Naive thymus-derived CD4-positive, alpha-beta T cell (primary cell): Measurements from ENCODE around the gene ACR. TPM values are rescaled to one million over a fixed set of nuclear protein-coding genes. Genes with fewer than 3 reads are reported as not detected.

Source experiments
- ATAC-seq: fragments of 150-1000 bp; cut with Tn5 transposase; 2 replicates; pipeline ENCODE4 v1.10.0; 2021; ENCODE audit warnings: mild to moderate bottlenecking, moderate library complexity
- CTCF ChIA-PET: fragments of 350-600 bp; sonication (Branson Sonifier 250); formaldehyde crosslinking; loops from one replicate; lab custom pipeline; 2021; ENCODE audit warnings: antibody characterized with exemption; lab: Charles Lee
- POLR2A ChIA-PET: fragments of 350-600 bp; sonication (Branson Sonifier 250); formaldehyde crosslinking; loops from one replicate; lab custom pipeline; 2021; ENCODE audit warnings: antibody characterized with exemption, inconsistent platforms; lab: Charles Lee
- DNase-seq, 9 donors: peaks; one replicate each; pipeline versions ENCODE4 v3.0.0 to v3.0.0-alpha.2; 2020 to 2022; ENCODE audit warnings: mixed read lengths in 1 of 9
- H3K27ac ChIP-seq: one replicate; pipeline ENCODE4 v1.7.0; 2013; ENCODE audit warnings: mild to moderate bottlenecking, low read depth, low read length, moderate library complexity
- H3K27me3 ChIP-seq, 2 donors: one replicate each; pipeline ENCODE4 v1.7.0; 2013; ENCODE audit warnings: low read length in 2 of 2, mild to moderate bottlenecking in 2 of 2, moderate library complexity in 2 of 2; ENCODE audit not compliant: control insufficient read depth in 2 of 2, insufficient read depth in 2 of 2
- H3K36me3 ChIP-seq, 3 experiments: 1 replicate in 2 of 3; 2 replicates in 1 of 3; pipeline ENCODE4 v1.7.0; 2013; ENCODE audit warnings: low read length in 3 of 3, mild to moderate bottlenecking in 3 of 3, moderate library complexity in 1 of 3; ENCODE audit not compliant: insufficient read depth in 3 of 3, control insufficient read depth in 2 of 3
- H3K4me1 ChIP-seq, 2 donors: one replicate each; pipeline ENCODE4 v1.7.0; 2013; ENCODE audit warnings: low read length in 2 of 2, mild to moderate bottlenecking in 2 of 2, moderate library complexity in 1 of 2; ENCODE audit not compliant: control insufficient read depth in 2 of 2, insufficient read depth in 2 of 2
- H3K4me3 ChIP-seq: 2 replicates; pipeline ENCODE4 v1.7.0; 2013; ENCODE audit warnings: mild to moderate bottlenecking, low read length
- H3K9me3 ChIP-seq, 3 experiments: 1 replicate in 2 of 3; 2 replicates in 1 of 3; pipeline ENCODE4 v1.7.0; 2013; ENCODE audit warnings: low read length in 3 of 3; ENCODE audit not compliant: control insufficient read depth in 2 of 3
- H3K27ac Mint-ChIP-seq, 9 donors: one replicate each; pipeline ENCODE4 v1.8.0; 2020 to 2022; ENCODE audit warnings: mixed read lengths in 9 of 9, mild to moderate bottlenecking in 8 of 9, moderate library complexity in 5 of 9, inconsistent platforms in 2 of 9
- H3K27me3 Mint-ChIP-seq, 5 donors: one replicate each; pipeline ENCODE4 v1.8.0; 2021 to 2022; ENCODE audit warnings: mixed read lengths in 5 of 5, mild to moderate bottlenecking in 1 of 5
- H3K36me3 Mint-ChIP-seq, 5 donors: one replicate each; pipeline ENCODE4 v1.8.0; 2020 to 2022; ENCODE audit warnings: mixed read lengths in 5 of 5, mild to moderate bottlenecking in 3 of 5, inconsistent platforms in 1 of 5
- H3K4me1 Mint-ChIP-seq, 7 donors: one replicate each; pipeline ENCODE4 v1.8.0; 2020 to 2022; ENCODE audit warnings: mixed read lengths in 7 of 7, mild to moderate bottlenecking in 3 of 7, inconsistent platforms in 1 of 7
- H3K4me3 Mint-ChIP-seq, 10 donors: one replicate each; pipeline ENCODE4 v1.8.0; 2020 to 2022; ENCODE audit warnings: mild to moderate bottlenecking in 10 of 10, mixed read lengths in 10 of 10, moderate library complexity in 6 of 10, inconsistent platforms in 2 of 10
- H3K9me3 Mint-ChIP-seq, 11 donors: one replicate each; pipeline ENCODE4 v1.8.0; 2020 to 2022; ENCODE audit warnings: mixed read lengths in 11 of 11, mild to moderate bottlenecking in 4 of 11, inconsistent platforms in 1 of 11, moderate library complexity in 1 of 11
- intact Hi-C, 2 donors: fragments of 100-400 bp; cut with micrococcal nuclease; formaldehyde crosslinking; loops; one replicate each; pipeline ENCODE4 v1.15.1; 2023
- polyA plus RNA-seq, 2 donors: library from polyadenylated mRNA; unstranded; fragments of 300-500 nt; fragmentation: Illumina TruSeq; gene quantifications; one replicate each; pipeline ENCODE4 v1.2.3, GENCODE V29; 2021
- total RNA-seq, 6 experiments: library from RNA in 5 of 6; stranded (reverse) in 5 of 6; gene quantifications; 1 replicate in 5 of 6; 2 replicates in 1 of 6; pipeline ENCODE4 v1.2.3 and lab custom pipeline; 2021 to 2026

Gene ACR
- total and polyA plus RNA-seq, 7 experiments from 2014 or later = not detected

DNA sequence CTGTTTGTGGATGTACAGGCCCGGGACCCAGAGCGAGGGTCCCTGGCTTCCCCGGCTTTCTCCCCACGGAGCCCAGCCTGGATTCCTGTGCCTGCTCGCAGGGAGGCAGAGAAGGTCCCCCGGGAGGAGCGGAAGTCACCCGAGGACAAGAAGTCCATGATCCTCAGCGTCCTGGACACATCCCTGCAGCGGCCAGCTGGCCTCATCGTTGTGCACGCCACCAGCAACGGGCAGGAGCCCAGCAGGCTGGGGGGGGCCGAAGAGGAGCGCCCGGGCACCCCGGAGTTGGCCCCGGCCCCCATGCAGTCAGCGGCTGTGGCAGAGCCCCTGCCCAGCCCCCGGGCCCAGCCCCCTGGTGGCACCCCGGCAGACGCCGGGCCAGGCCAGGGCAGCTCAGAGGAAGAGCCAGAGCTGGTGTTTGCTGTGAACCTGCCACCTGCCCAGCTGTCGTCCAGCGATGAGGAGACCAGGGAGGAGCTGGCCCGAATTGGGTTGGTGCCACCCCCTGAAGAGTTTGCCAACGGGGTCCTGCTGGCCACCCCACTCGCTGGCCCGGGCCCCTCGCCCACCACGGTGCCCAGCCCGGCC, 16.7 kb upstream of the ACR start:
- Histone ChIP-seq H3K27me3 (no peaks in the 10 kb centered on the region), H3K4me3 (no peak overlapping the region), H3K4me1 (no peaks in the 10 kb centered on the region), H3K36me3 (no peaks in the 10 kb centered on the region), H3K27ac (no peak overlapping the region), H3K9me3 (no peaks in the 10 kb centered on the region)
- Mint-ChIP-seq H3K27me3 (no peaks in the 10 kb centered on the region), H3K9me3 (no peaks in the 10 kb centered on the region), H3K27ac (no peak overlapping the region), H3K4me3 (no peak overlapping the region), H3K36me3 (no peaks in the 10 kb centered on the region), H3K4me1 (no peaks in the 10 kb centered on the region)
- ChIA-PET POLR2A (no interaction called here), CTCF (no interaction called here)
- DNase-seq = no peak
- intact Hi-C loops = no loop called here
- no peak for ATAC-seq

DNA sequence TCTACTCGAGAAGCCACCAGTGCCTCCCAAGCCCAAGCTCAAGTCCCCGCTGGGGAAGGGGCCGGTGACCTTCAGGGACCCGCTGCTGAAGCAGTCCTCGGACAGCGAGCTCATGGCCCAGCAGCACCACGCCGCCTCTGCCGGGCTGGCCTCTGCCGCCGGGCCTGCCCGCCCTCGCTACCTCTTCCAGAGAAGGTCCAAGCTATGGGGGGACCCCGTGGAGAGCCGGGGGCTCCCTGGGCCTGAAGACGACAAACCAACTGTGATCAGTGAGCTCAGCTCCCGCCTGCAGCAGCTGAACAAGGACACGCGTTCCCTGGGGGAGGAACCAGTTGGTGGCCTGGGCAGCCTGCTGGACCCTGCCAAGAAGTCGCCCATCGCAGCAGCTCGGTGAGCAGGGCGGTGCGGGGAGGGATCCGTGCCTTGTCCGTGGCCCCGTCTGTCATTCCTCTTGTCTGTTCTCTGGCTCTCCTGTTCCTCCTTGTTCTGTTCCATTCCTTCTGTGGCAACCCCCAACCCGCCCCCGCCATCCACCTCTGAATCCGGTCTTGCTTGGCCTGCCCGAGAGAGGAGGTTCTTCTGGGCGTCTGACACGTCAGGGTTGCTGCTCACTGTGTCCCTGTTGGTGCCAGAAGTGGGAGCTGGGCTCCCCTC, 15.8 kb upstream of the ACR start:
- intact Hi-C loops = no loop called here
- DNase-seq (no peak), ATAC-seq (no peak)
- H3K27ac Mint-ChIP-seq = peak overlapping the region in 1 of 9 donors; percentile 79
- H3K4me1 Mint-ChIP-seq = no peaks in the 10 kb centered on the region
- H3K36me3 ChIP-seq = no peaks in the 10 kb centered on the region
- CTCF ChIA-PET = no interaction called here
- no peaks in the 10 kb centered on the region for H3K4me1 ChIP-seq
- H3K27ac ChIP-seq = no peak overlapping the region
- H3K27me3 Mint-ChIP-seq = no peaks in the 10 kb centered on the region
- H3K27me3 ChIP-seq = no peaks in the 10 kb centered on the region
- H3K9me3 ChIP-seq = no peaks in the 10 kb centered on the region
- POLR2A ChIA-PET = no interaction called here
- no peaks in the 10 kb centered on the region for H3K36me3 Mint-ChIP-seq
- no peak overlapping the region for H3K4me3 ChIP-seq
- H3K9me3 Mint-ChIP-seq = no peaks in the 10 kb centered on the region
- H3K4me3 Mint-ChIP-seq = no peak overlapping the region

DNA sequence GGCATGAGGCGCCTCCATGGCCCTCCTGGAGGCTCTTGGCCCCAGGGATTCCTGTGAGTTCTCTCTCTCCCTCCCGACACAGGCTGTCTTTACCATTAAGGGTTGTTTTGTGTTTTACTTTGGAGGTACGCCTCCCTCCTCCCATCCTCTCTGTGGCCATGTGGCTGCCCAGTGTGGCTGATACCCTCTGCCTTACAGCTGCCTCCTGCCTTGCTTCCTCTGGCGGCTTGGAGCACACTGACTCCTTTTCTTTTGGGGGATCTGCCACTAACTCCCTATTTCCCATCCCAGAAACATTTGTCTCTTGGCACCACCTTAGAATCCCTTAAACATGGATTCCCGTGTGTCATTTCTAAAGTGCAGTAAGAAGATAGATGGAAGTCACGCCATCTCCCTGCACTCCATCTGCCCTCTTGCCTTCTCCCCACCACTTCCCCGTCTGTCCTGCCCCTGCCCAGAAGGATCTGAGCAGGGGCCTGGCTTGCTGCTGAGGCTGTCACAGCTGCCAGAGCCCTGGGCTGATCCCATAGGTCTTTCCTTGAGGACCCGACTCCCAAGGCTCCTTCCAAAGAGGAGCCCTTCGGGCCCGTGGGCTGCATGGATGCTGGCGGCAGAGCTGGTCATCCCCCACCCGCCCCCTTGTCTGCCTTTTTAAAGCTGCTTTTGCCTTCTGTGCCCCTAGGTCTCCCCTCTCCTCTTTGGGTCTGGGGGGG, 15.1 kb upstream of the ACR start:
- Histone ChIP-seq H3K4me1 (no peaks in the 10 kb centered on the region), H3K27ac (no peak overlapping the region), H3K36me3 (no peaks in the 10 kb centered on the region), H3K4me3 (no peak overlapping the region), H3K27me3 (no peaks in the 10 kb centered on the region), H3K9me3 (no peaks in the 10 kb centered on the region)
- Mint-ChIP-seq H3K27me3 (no peaks in the 10 kb centered on the region), H3K27ac (peak overlapping the region in 1 of 9 donors; percentile 79), H3K36me3 (no peaks in the 10 kb centered on the region), H3K4me3 (no peak overlapping the region), H3K4me1 (no peaks in the 10 kb centered on the region), H3K9me3 (no peaks in the 10 kb centered on the region)
- POLR2A ChIA-PET = no interaction called here
- DNase-seq = no peak
- ATAC-seq = no peak
- intact Hi-C loops = no loop called here
- CTCF ChIA-PET = no interaction called here

DNA sequence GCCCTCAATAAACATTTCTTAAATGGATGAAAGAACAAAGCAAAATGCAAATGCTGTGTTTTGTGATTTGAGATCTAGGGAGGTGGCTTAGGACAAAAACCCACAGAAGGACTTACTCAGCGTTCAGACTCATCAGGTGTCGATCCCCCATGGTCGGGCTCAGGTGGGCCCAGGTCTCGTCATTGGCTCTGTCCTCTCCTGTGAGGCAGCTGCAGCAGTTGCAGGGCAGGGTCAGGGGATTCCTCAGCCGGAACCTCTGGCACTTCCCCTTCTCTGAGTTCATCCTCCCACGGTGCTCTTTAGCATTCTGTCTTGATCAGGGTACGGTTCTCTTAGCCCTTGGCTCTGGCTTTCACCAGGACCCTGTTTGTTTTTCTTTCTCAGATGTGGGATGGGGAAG, 14.0 kb upstream of the ACR start:
- DNase-seq (no peak), ATAC-seq (no peak)
- Histone ChIP-seq H3K9me3 (no peaks in the 10 kb centered on the region), H3K36me3 (no peaks in the 10 kb centered on the region), H3K4me1 (no peaks in the 10 kb centered on the region), H3K4me3 (no peak overlapping the region), H3K27ac (no peak overlapping the region), H3K27me3 (no peaks in the 10 kb centered on the region)
- ChIA-PET CTCF (no interaction called here), POLR2A (no interaction called here)
- no peaks in the 10 kb centered on the region for H3K36me3 Mint-ChIP-seq
- H3K4me1 Mint-ChIP-seq = peaks cover 0 to 2% (median 0%) of the 10 kb centered on the region in 7 donors
- intact Hi-C loops = no loop called here
- H3K27me3 Mint-ChIP-seq = no peaks in the 10 kb centered on the region
- no peak overlapping the region for H3K27ac Mint-ChIP-seq
- H3K4me3 Mint-ChIP-seq = no peak overlapping the region
- no peaks in the 10 kb centered on the region for H3K9me3 Mint-ChIP-seq

- ChIA-PET POLR2A (no interaction called here), CTCF (no interaction called here)
- H3K4me3 Mint-ChIP-seq = no peak overlapping the region
- H3K4me1 ChIP-seq = no peaks in the 10 kb centered on the region
- intact Hi-C loops = no loop called here
- peaks cover 0 to 2% (median 0%) of the 10 kb centered on the region in 11 donors for H3K9me3 Mint-ChIP-seq
- H3K36me3 ChIP-seq = no peaks in the 10 kb centered on the region
- H3K4me1 Mint-ChIP-seq = peaks cover 0 to 2% (median 0%) of the 10 kb centered on the region in 7 donors
- no peaks in the 10 kb centered on the region for H3K9me3 ChIP-seq
- H3K27ac Mint-ChIP-seq = no peak overlapping the region
- DNase-seq (no peak), ATAC-seq (no peak)
- no peaks in the 10 kb centered on the region for H3K27me3 ChIP-seq
- no peaks in the 10 kb centered on the region for H3K27me3 Mint-ChIP-seq
- no peak overlapping the region for H3K4me3 ChIP-seq
- H3K36me3 Mint-ChIP-seq = no peaks in the 10 kb centered on the region
- no peak overlapping the region for H3K27ac ChIP-seq
Measured at GRCh38 chr22:50724616-50725015, 13.4 kb upstream of the ACR start.

GRCh38 chr22:50725597-50725996, 12.4 kb upstream of the ACR start:
- ATAC-seq = no peak
- intact Hi-C loops = no loop called here
- no peak overlapping the region for H3K27ac Mint-ChIP-seq

More at GRCh38 chr22:50725597-50725996, 12.4 kb upstream of the ACR start:
- H3K36me3 ChIP-seq = no peaks in the 10 kb centered on the region
- no peaks in the 10 kb centered on the region for H3K27me3 Mint-ChIP-seq
- ChIA-PET POLR2A (no interaction called here), CTCF (interaction anchor here (1.3 kb wide), 1 partner anchor 32 kb away, joined by 3 read pairs; no protein-coding TSS in a partner anchor)
- no peaks in the 10 kb centered on the region for H3K9me3 ChIP-seq
- no peak overlapping the region for H3K27ac ChIP-seq
- H3K36me3 Mint-ChIP-seq = no peaks in the 10 kb centered on the region
- no peak overlapping the region for H3K4me3 ChIP-seq
- H3K4me1 Mint-ChIP-seq = peaks cover 0 to 2% (median 0%) of the 10 kb centered on the region in 7 donors
- H3K27me3 ChIP-seq = no peaks in the 10 kb centered on the region
- no peak for DNase-seq
- H3K4me1 ChIP-seq = no peaks in the 10 kb centered on the region
- H3K9me3 Mint-ChIP-seq = peaks cover 0 to 2% (median 0%) of the 10 kb centered on the region in 11 donors
- H3K4me3 Mint-ChIP-seq = no peak overlapping the region
